ENCODE measurements around the gene SEC24C. TPM values are rescaled to one million over a fixed set of nuclear protein-coding genes. Genes with fewer than 3 reads are reported as not detected.

SEC24C gene
- total RNA-seq, 4 donors from 2014 or later = 56.2 to 95.2 (median 83.9) TPM

DNA sequence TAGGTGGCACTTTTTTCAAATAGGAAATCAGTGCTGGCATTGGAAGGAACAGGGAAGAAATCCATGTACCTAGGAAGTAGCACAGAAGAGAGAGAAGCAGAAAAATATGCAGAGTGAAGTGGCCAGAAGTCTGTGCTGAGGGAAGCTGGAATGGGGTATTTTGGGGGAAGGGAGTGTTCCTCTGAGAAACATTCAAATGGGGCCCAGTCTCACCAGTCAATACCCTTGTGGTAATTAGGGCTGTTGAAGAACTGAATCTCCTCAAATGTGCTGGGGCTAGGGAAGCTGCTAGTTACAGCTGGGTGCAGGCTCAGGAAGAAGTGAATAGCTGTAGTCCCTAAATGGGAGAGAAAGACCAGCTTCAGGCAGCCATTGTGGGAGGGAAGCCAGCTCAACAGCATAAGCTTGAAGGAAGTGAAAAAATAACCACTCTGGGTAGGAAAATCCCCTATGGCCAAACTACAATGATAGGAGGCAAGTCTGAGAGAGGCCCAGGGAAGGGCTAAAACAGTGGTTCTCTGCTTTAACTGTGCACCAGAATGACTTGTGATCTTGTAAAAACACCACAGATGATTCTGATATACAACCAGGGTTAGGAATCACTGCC lies 59.6 kb downstream of the SEC24C start:
- Histone ChIP-seq H3K4me3 (replicated peaks in 1 of 3) (no peak overlapping the region), H3K27me3 (no peaks in the 10 kb centered on the region), H3K27ac (no peak overlapping the region), H3K9me3 (no peaks in the 10 kb centered on the region), H3K4me1 (peaks cover 0 to 4% of the 10 kb centered on the region in 2 donors), H3K36me3 (peaks cover 74 to 84% of the 10 kb centered on the region in 2 donors)
- intact Hi-C loops (cut with DNase I) = no loop called here
- TF ChIP-seq, protein P1, sequence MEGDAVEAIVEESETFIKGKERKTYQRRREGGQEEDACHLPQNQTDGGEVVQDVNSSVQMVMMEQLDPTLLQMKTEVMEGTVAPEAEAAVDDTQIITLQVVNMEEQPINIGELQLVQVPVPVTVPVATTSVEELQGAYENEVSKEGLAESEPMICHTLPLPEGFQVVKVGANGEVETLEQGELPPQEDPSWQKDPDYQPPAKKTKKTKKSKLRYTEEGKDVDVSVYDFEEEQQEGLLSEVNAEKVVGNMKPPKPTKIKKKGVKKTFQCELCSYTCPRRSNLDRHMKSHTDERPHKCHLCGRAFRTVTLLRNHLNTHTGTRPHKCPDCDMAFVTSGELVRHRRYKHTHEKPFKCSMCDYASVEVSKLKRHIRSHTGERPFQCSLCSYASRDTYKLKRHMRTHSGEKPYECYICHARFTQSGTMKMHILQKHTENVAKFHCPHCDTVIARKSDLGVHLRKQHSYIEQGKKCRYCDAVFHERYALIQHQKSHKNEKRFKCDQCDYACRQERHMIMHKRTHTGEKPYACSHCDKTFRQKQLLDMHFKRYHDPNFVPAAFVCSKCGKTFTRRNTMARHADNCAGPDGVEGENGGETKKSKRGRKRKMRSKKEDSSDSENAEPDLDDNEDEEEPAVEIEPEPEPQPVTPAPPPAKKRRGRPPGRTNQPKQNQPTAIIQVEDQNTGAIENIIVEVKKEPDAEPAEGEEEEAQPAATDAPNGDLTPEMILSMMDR (IDR thresholded peaks at IDR 0.05) = no peak
- no peak for TF ChIP-seq POLR2A (IDR thresholded peaks at IDR 0.05)
- DNase-seq = no peak

DNA sequence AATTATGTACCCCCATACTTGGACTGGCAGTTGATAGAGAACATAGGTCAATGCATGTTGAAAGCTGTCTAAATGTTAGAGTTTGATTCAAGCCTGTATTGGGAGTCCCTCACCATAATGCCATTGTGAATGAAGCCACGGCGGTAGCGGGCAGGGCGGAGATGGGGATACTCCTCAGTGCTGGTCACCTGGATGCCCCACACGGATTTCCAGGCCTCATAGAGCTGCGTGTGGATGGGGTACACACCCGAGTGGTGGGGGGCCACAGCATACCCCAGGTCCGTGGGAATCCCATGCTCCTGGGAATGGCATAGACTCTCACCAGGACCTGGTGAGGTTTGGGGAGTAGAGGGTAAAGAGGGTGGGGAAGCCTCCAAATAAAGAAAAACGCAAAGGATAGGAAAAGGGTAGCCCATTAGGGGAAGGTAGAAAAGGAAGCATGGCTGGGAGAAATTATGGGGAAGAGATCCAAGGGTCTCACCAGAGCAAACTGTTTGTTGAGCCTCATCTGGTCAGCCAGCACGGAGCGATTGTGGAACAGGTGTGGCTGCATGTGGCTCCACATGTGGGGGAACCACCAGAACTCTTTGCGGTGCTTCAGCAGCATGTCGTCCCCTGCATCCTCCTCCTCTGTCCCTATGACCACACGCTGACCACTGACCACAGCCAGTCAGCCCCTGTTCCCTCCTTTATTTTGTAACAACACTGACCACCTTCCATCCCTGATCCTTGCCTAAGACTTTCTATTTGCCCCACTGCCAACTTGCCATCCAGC lies 62.2 kb downstream of the SEC24C start:
- intact Hi-C loops (cut with DNase I) = no loop called here

DNA sequence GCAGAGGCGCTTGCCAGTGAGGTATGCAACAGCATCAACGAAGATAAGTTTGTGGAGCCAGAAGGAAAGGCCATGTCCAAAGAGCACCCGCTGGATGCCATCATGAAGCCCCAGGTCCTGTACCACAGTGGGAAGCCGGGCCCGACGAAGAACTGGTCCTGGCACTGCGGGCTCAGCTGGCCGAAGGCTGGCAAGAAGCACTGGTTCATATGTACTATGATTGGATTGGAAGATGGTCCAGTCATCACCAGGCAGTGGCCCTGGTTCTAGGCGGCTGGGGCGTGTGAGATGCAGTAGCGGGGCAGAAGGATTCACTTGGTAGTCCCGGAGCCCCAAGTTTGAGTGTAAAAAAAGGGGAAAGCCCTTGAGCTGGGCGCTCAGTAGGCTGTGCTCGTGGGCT lies 63.3 kb downstream of the SEC24C start:
- Histone ChIP-seq H3K4me1 (peaks cover 7 to 20% of the 10 kb centered on the region in 2 donors), H3K27ac (no peak overlapping the region), H3K27me3 (no peaks in the 10 kb centered on the region), H3K4me3 (replicated peaks in 1 of 3) (no peak overlapping the region), H3K36me3 (peaks cover 53 to 57% of the 10 kb centered on the region in 2 donors), H3K9me3 (no peaks in the 10 kb centered on the region)
- no peak for DNase-seq
- intact Hi-C loops (cut with DNase I) = no loop called here
- WGBS, 2 donors = 96% methylated on average over 14 of the region's 14 CpGs
- no peak for TF ChIP-seq POLR2A (IDR thresholded peaks at IDR 0.05)
- TF ChIP-seq, protein P1 (IDR thresholded peaks at IDR 0.05) = no peak

More for the DNA sequence above, 62.2 kb downstream of the SEC24C start:
- no peaks in the 10 kb centered on the region for H3K27me3 ChIP-seq
- no peak overlapping the region for H3K27ac ChIP-seq
- no peaks in the 10 kb centered on the region for H3K9me3 ChIP-seq
- no peak overlapping the region for H3K4me3 ChIP-seq (replicated peaks in 1 of 3)
- H3K4me1 ChIP-seq = peaks cover 7 to 20% of the 10 kb centered on the region in 2 donors
- WGBS, 2 donors = 93 to 95% methylated on average over 14 of the region's 14 CpGs
- peaks cover 64 to 68% of the 10 kb centered on the region in 2 donors for H3K36me3 ChIP-seq
- no peak for DNase-seq
- TF ChIP-seq, protein P1 (IDR thresholded peaks at IDR 0.05) = no peak
- TF ChIP-seq POLR2A (IDR thresholded peaks at IDR 0.05) = no peak

DNA sequence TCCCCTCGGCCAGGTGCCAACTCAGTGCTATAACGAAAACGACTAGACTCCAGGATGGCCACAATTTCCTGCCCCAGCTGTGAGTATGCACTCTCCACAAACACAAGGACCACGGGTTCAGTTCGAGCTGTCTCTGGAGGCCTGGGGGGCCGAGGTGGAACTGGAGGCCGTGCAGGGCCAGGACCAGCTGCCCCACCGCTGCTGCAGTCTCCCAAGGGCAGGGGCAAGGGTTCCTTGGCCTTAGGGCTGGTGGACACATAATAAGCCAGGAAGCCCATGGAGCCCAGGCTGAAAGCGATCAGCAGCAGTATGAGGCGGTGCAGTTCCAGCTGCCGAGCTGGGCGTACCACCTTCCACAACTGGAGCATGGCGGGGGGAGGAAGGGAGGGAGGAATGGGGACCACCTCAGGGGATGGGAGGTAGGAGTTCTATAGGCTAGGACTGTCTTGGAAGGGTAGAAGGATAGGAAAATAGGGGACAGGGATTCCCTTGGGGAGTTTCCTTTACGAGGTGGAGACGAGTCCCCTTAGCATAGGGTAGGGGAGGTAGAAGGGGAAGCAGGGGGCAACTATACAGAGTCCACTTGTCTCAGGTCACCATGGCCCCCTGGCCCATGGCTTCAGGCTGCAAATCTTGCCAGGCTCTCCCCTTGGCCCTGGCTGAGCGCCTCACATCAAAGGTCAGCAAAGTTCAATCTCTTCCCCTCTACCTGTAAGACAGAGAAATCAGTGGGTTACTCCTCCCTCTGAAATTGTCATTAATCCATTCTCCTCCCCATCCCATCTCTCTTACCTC lies 64.0 kb downstream of the SEC24C start:
- DNase-seq = no peak
- Histone ChIP-seq H3K4me3 (replicated peaks in 1 of 3) (no peak overlapping the region), H3K36me3 (peaks cover 45 to 50% of the 10 kb centered on the region in 2 donors), H3K27me3 (no peaks in the 10 kb centered on the region), H3K9me3 (no peaks in the 10 kb centered on the region), H3K4me1 (peaks cover 7 to 20% of the 10 kb centered on the region in 2 donors), H3K27ac (no peak overlapping the region)
- TF ChIP-seq, protein P1 (IDR thresholded peaks at IDR 0.05) = no peak
- TF ChIP-seq POLR2A (IDR thresholded peaks at IDR 0.05) = no peak
- 90 to 96% methylated on average over 16 of the region's 16 CpGs for whole genome bisulfite sequencing, 2 donors
- intact Hi-C loops (cut with DNase I) = no loop called here

Measured in thyroid gland (tissue), 4 donors.